Karpas-422 (cell line): ENCODE data around the gene OXNAD1. TPM values are rescaled to one million over a fixed set of nuclear protein-coding genes. Genes with fewer than 3 reads are reported as not detected.
A peak's percentile ranks its signal among the peaks of the same experiment; 100 is the strongest.

Experiments used
- DNase-seq: peaks from one replicate; pipeline ENCODE4 v3.0.0-alpha.2; 2015
- H2AFZ ChIP-seq: fragments of 200-600 bp; sonication (generic); 2 replicates; pipeline ENCODE4 v1.6.1; 2014; ENCODE audit warnings: antibody characterized with exemption, low read length, mixed read lengths
- H3K27ac ChIP-seq: fragments of 200-600 bp; sonication (generic); 2 replicates; pipeline ENCODE4 v1.5.1; 2014; ENCODE audit warnings: mild to moderate bottlenecking, low read length, moderate library complexity
- H3K27me3 ChIP-seq: fragments of 200-600 bp; sonication (generic); 2 replicates; pipeline ENCODE4 v1.6.1; 2014; ENCODE audit warnings: low read length, mixed read lengths
- H3K36me3 ChIP-seq: fragments of 200-600 bp; sonication (generic); 2 replicates; pipeline ENCODE4 v1.6.1; 2014; ENCODE audit warnings: low read length, mixed read lengths; ENCODE audit not compliant: insufficient read depth
- H3K4me1 ChIP-seq: fragments of 200-600 bp; sonication (generic); 2 replicates; pipeline ENCODE4 v1.6.1; 2014; ENCODE audit warnings: mild to moderate bottlenecking, low read length, mixed read lengths
- H3K4me2 ChIP-seq: fragments of 200-600 bp; sonication (generic); 2 replicates; pipeline ENCODE4 v1.6.1; 2014; ENCODE audit warnings: low read length, low read depth, mild to moderate bottlenecking; ENCODE audit not compliant: poor library complexity, severe bottlenecking
- H3K4me3 ChIP-seq: fragments of 200-600 bp; sonication (generic); 2 replicates; pipeline ENCODE4 v1.5.1; 2014; ENCODE audit warnings: mild to moderate bottlenecking, antibody characterized with exemption, low read length, mixed read lengths
- H3K79me2 ChIP-seq: fragments of 200-600 bp; sonication (generic); 2 replicates; pipeline ENCODE4 v1.6.1; 2014; ENCODE audit warnings: mild to moderate bottlenecking, low read length, mixed read lengths
- H3K9ac ChIP-seq: fragments of 200-600 bp; sonication (generic); 2 replicates; pipeline ENCODE4 v1.6.0; 2014; ENCODE audit warnings: low read length
- H3K9me2 ChIP-seq: fragments of 200-600 bp; sonication (generic), shearing (Covaris generic); replicated peaks from 2 replicates; pipeline ENCODE4 v1.6.0; 2014; ENCODE audit warnings: mild to moderate bottlenecking, low read length, moderate library complexity; ENCODE audit not compliant: insufficient read depth
- H3K9me3 ChIP-seq: fragments of 300-700, 200-600 bp; sonication (generic); 2 replicates; pipeline ENCODE4 v1.6.1; 2014; ENCODE audit warnings: low read length, mixed read lengths
- H4K20me1 ChIP-seq: fragments of 200-600 bp; sonication (generic); 2 replicates; pipeline ENCODE4 v1.6.1; 2014; ENCODE audit warnings: mild to moderate bottlenecking, antibody characterized with exemption, low read length, low read depth; ENCODE audit not compliant: insufficient read depth
- total RNA-seq: library from RNA; depleted of rRNA; stranded (reverse); fragments of >200 nt; shearing (Covaris generic); gene quantifications from 2 replicates; pipeline ENCODE4 v1.2.3, GENCODE V29; 2014; ENCODE audit warnings: low replicate concordance; rRNA removed

OXNAD1 gene
- total RNA-seq, 1 experiment from 2014 or later: 30.3 TPM

GRCh38 chr3:16354291-16354690, 89.3 kb downstream of the OXNAD1 start:
- Histone ChIP-seq H3K4me2 (no peak overlapping the region), H3K79me2 (peaks cover 88% of the 10 kb centered on the region), H3K4me3 (no peak overlapping the region), H2AFZ (no peak overlapping the region), H3K27me3 (no peaks in the 10 kb centered on the region), H3K27ac (peak overlapping the region; percentile 33; the same call in 1 of the 2 replicates), H3K9ac (no peak overlapping the region), H3K9me2 (no peaks in the 10 kb centered on the region), H3K4me1 (peaks cover 62% of the 10 kb centered on the region), H4K20me1 (no peaks in the 10 kb centered on the region), H3K36me3 (peaks cover 94% of the 10 kb centered on the region), H3K9me3 (no peaks in the 10 kb centered on the region)
- no peak for DNase-seq

Other genes with a start within 250 kb of the OXNAD1 start
- not detected in 2 replicates for gene GALNT15, start 90.5 kb upstream of the OXNAD1 start, total RNA-seq
- gene DPH3, start 269 bp upstream of the OXNAD1 start, total RNA-seq: 7.6 and 22.2 TPM in 2 replicates
- gene RFTN1, start 248.5 kb downstream of the OXNAD1 start, total RNA-seq: 291 and 375 TPM in 2 replicates